Endodermal cell (in vitro differentiated cells): Measurements from ENCODE around the gene GET4. TPM values are rescaled to one million over a fixed set of nuclear protein-coding genes. Genes with fewer than 3 reads are reported as not detected.

Experiments
- DNase-seq: peaks from one replicate; pipeline ENCODE4 v3.0.0-alpha.2; 2017
- H3K27ac ChIP-seq: 2 replicates; pipeline ENCODE4 v1.5.1; 2013; ENCODE audit warnings: mild to moderate bottlenecking, low read depth, low read length, moderate library complexity
- H3K27me3 ChIP-seq: 2 replicates; pipeline ENCODE4 v1.6.1; 2013; ENCODE audit warnings: mild to moderate bottlenecking, low read length, moderate library complexity; ENCODE audit not compliant: insufficient read depth, control insufficient read depth, poor library complexity, severe bottlenecking
- H3K36me3 ChIP-seq: 2 replicates; pipeline ENCODE4 v1.7.0; 2013; ENCODE audit warnings: mild to moderate bottlenecking, low read length, moderate library complexity; ENCODE audit not compliant: control insufficient read depth, insufficient read depth
- H3K4me1 ChIP-seq: one replicate; pipeline ENCODE4 v1.7.0; 2013; ENCODE audit warnings: low read length; ENCODE audit not compliant: control insufficient read depth, insufficient read depth
- H3K4me3 ChIP-seq: 2 replicates; pipeline ENCODE4 v1.5.1; 2013; ENCODE audit warnings: mild to moderate bottlenecking, low read length, moderate library complexity
- H3K9ac ChIP-seq: 2 replicates; pipeline ENCODE4 v1.6.1; 2013; ENCODE audit warnings: mild to moderate bottlenecking, low read length, moderate library complexity; ENCODE audit not compliant: poor library complexity, severe bottlenecking; ENCODE audit errors: extremely low read depth
- H3K9me3 ChIP-seq: 2 replicates; pipeline ENCODE4 v1.6.1; 2013; ENCODE audit warnings: mild to moderate bottlenecking, low read length, moderate library complexity; ENCODE audit not compliant: control insufficient read depth
- H3K27ac Mint-ChIP-seq: 2 replicates; pipeline ENCODE4 v1.8.0; 2020; ENCODE audit warnings: mixed read lengths
- H3K27me3 Mint-ChIP-seq: 2 replicates; pipeline ENCODE4 v1.8.0; 2021; ENCODE audit warnings: mild to moderate bottlenecking, mixed read lengths; ENCODE audit not compliant: insufficient read depth
- H3K36me3 Mint-ChIP-seq: 2 replicates; pipeline ENCODE4 v1.8.0; 2020; ENCODE audit warnings: low read depth, mixed read lengths
- H3K4me1 Mint-ChIP-seq: 2 replicates; pipeline ENCODE4 v1.8.0; 2020; ENCODE audit warnings: mixed read lengths
- H3K4me3 Mint-ChIP-seq: 2 replicates; pipeline ENCODE4 v1.8.0; 2020; ENCODE audit warnings: mild to moderate bottlenecking, moderate library complexity, mixed read lengths
- H3K9me3 Mint-ChIP-seq: 2 replicates; pipeline ENCODE4 v1.8.0; 2020; ENCODE audit warnings: mild to moderate bottlenecking, mixed read lengths
- CTCF ChIP-seq: fragments of 200-600 bp; sonication (generic); conservative IDR thresholded peaks from 2 replicates; pipeline ENCODE4 v1.5.0; 2021; ENCODE audit warnings: antibody characterized with exemption, mild to moderate bottlenecking
- WGBS, 2 experiments: methylation state at CpG; one replicate each; pipeline versions ENCODE4 v1.1.5 to v1.1.7; 2013; ENCODE audit warnings: missing lambda C conversion rate in 2 of 2, mixed read lengths in 1 of 2; ENCODE audit not compliant: insufficient coverage in 1 of 2, insufficient read length in 1 of 2; 5-methylcytosine and 5-hydroxymethylcytosine counted together
- total RNA-seq, 2 donors: library from RNA; stranded (reverse); fragmentation: NEBNext Ultra II Directional in 1 of 2; extraction: Animal tissue kit (Norgen Biotek cat#: 25700) in 1 of 2; gene quantifications; 2 replicates in 1 of 2; 3 replicates in 1 of 2; pipeline ENCODE4 v1.2.1, GENCODE V29; 2021

Gene GET4
- total RNA-seq, 2 donors from 2014 or later, result 73.3 to 84.3 TPM

GRCh38 chr7:835485-836401 is 40.6 kb upstream of the GET4 start:
- Histone ChIP-seq H3K4me3 (no peak overlapping the region), H3K36me3 (peaks cover 46% of the 10 kb centered on the region), H3K4me1 (no peaks in the 10 kb centered on the region), H3K9me3 (no peaks in the 10 kb centered on the region), H3K9ac (no peak overlapping the region), H3K27ac (peak overlapping the region; percentile 60), H3K27me3 (no peaks in the 10 kb centered on the region)
- H3K36me3 Mint-ChIP-seq, result peaks cover 47% of the 10 kb centered on the region
- H3K27ac Mint-ChIP-seq, result peak overlapping the region; percentile 78
- WGBS, 2 experiments, result 86 to 93% methylated on average over 17 to 27 of the region's 27 CpGs
- H3K4me3 Mint-ChIP-seq, result no peak overlapping the region
- no peaks in the 10 kb centered on the region for H3K9me3 Mint-ChIP-seq
- TF ChIP-seq CTCF, result no peak
- no peaks in the 10 kb centered on the region for H3K27me3 Mint-ChIP-seq
- no peak for DNase-seq
- H3K4me1 Mint-ChIP-seq, result peaks cover 17% of the 10 kb centered on the region

GRCh38 chr7:836429-836828 is 39.9 kb upstream of the GET4 start:
- H3K9ac ChIP-seq, result no peak overlapping the region
- H3K4me3 Mint-ChIP-seq, result no peak overlapping the region

GRCh38 chr7:837001-837400 is 39.4 kb upstream of the GET4 start:
- Histone ChIP-seq H3K4me1 (no peaks in the 10 kb centered on the region), H3K27me3 (no peaks in the 10 kb centered on the region), H3K4me3 (no peak overlapping the region), H3K9me3 (no peaks in the 10 kb centered on the region), H3K9ac (no peak overlapping the region), H3K27ac (no peak overlapping the region), H3K36me3 (peaks cover 52% of the 10 kb centered on the region)
- Mint-ChIP-seq H3K4me1 (peaks cover 14% of the 10 kb centered on the region), H3K27ac (peak overlapping the region; percentile 78), H3K9me3 (no peaks in the 10 kb centered on the region), H3K27me3 (no peaks in the 10 kb centered on the region), H3K36me3 (peaks cover 51% of the 10 kb centered on the region), H3K4me3 (no peak overlapping the region)
- 95 to 98% methylated on average over 19 of the region's 19 CpGs for WGBS, 2 experiments
- DNase-seq, result no peak
- TF ChIP-seq CTCF, result no peak

More at GRCh38 chr7:836429-836828, 39.9 kb upstream of the GET4 start:
- peak; percentile 72 for DNase-seq
- Mint-ChIP-seq H3K36me3 (peaks cover 46% of the 10 kb centered on the region), H3K9me3 (no peaks in the 10 kb centered on the region), H3K27me3 (no peaks in the 10 kb centered on the region), H3K27ac (peak overlapping the region; percentile 78), H3K4me1 (peaks cover 14% of the 10 kb centered on the region)
- H3K27me3 ChIP-seq, result no peaks in the 10 kb centered on the region
- peak; percentile 72 for TF ChIP-seq CTCF
- H3K36me3 ChIP-seq, result peaks cover 48% of the 10 kb centered on the region
- WGBS, 2 experiments, result 84 to 88% methylated on average over 4 to 5 of the region's 5 CpGs
- no peak overlapping the region for H3K27ac ChIP-seq
- H3K4me3 ChIP-seq, result no peak overlapping the region
- no peaks in the 10 kb centered on the region for H3K4me1 ChIP-seq
- no peaks in the 10 kb centered on the region for H3K9me3 ChIP-seq
